ENCODE data around the gene NUMBL.
A peak's percentile ranks its signal among the peaks of the same experiment; 100 is the strongest.

NUMBL gene

DNA sequence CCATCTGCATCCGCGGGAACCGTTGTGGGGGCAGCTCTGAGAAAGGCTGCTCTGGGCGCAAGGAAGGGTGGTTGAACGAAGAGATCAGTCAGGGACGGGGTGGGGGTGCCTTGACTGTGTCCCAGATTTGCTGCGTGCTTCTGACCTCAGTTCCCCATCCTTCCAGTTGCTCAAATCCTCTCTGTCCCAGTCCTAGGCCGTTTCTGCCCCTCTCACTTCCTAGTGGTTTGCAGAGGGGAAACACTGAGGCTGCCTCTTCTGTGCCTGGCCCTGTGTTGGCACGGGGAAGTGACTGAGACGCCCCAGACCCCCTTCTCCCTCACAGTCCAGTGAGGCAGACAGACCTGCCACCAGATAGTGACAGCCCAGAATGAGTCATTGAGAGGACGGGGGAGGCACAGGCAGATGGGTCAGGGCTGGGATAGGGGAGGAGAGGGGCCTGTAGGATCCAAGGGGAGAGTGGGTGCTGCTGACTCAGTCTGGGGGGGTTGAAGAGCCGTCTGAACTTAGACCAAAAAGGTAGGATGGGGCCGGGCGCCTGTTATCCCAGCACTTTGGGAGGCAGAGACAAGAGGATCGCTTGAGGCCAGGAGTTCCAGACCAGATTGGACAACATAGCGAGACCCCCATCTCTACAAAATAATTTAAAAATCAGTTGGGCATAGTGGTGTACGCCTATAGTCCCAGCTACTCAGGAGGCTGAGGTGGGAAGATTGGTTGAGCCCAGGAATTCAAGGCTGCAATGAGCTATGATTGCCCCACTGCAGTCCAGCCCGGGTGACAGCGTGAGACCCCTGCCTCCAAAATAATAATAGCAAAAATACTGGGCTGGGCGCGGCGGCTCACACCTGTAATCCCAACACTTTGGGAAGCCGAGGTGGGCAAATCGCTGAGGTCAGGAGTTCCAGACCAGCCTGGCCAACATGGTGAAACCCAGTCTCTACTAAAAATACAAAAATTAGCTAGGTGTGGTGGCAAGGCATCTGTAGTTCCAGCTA is 26.5 kb downstream of the NUMBL start:
- TF ChIP-seq, protein P1, sequence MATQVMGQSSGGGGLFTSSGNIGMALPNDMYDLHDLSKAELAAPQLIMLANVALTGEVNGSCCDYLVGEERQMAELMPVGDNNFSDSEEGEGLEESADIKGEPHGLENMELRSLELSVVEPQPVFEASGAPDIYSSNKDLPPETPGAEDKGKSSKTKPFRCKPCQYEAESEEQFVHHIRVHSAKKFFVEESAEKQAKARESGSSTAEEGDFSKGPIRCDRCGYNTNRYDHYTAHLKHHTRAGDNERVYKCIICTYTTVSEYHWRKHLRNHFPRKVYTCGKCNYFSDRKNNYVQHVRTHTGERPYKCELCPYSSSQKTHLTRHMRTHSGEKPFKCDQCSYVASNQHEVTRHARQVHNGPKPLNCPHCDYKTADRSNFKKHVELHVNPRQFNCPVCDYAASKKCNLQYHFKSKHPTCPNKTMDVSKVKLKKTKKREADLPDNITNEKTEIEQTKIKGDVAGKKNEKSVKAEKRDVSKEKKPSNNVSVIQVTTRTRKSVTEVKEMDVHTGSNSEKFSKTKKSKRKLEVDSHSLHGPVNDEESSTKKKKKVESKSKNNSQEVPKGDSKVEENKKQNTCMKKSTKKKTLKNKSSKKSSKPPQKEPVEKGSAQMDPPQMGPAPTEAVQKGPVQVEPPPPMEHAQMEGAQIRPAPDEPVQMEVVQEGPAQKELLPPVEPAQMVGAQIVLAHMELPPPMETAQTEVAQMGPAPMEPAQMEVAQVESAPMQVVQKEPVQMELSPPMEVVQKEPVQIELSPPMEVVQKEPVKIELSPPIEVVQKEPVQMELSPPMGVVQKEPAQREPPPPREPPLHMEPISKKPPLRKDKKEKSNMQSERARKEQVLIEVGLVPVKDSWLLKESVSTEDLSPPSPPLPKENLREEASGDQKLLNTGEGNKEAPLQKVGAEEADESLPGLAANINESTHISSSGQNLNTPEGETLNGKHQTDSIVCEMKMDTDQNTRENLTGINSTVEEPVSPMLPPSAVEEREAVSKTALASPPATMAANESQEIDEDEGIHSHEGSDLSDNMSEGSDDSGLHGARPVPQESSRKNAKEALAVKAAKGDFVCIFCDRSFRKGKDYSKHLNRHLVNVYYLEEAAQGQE (IDR thresholded peaks at IDR 0.05; ENCODE audit: insufficient read depth in 1 of 2, low read depth in 2 of 2, low read length in 2 of 2), result no peak
- 0 out of 2 replicates have a peak, but pooled peaks have one; percentile 15 for TF ChIP-seq POLR2AphosphoS5 (IDR thresholded peaks at IDR 0.05; ENCODE audit: low read depth, low read length)

DNA sequence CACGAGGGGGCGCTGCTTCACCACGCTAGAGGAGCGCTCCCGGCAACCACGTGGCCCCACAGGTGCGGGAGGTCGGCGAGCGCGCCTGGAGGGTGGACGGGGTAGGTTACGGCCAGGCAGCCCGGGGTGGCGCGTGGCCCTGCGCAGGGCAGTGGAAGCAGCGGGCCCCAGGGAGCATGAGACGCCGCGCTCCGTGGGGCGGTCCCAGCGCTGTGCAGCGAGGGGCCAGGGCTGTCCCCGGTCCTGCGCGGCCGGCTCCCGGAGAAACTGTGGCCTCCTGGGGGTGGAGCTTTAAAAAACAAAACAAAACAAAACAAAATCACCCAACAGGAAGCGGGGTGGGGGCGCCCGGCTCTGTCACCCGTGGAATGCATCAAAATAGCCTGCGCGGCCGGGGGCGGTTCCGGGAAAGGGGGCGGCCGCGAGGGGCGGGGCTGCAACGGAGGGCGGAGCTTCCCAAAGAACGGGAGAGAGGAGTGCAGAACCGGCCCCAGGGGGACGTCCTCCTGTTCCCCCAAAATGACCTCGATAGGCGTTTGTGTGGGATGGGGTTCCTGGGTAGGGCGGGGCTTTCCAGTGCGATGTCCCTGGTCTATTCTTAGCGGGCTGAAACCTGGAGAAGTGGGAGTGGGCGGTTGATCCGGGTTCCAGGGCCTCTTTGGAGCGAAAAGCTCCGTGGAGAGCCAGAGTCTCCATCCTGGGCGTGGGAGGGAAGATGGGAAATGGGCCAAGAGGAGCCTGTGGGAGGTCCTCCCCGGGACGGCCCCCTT is 27.3 kb downstream of the NUMBL start:
- peak; percentile 13; the same call in 1 of the 2 replicates for TF ChIP-seq POLR2AphosphoS5 (IDR thresholded peaks at IDR 0.05; ENCODE audit: low read depth, low read length)
- peak; percentile 88; the same call in 1 of the 2 replicates for TF ChIP-seq SIN3A (IDR thresholded peaks at IDR 0.05; ENCODE audit: borderline replicate concordance, insufficient read depth, low read length)
- TF ChIP-seq FOXP2 (optimal IDR thresholded peaks at IDR 0.05; ENCODE audit: borderline replicate concordance, extremely low read depth, extremely low read length, insufficient read depth), result peak; percentile 96
- TF ChIP-seq, protein P1 (IDR thresholded peaks at IDR 0.05; ENCODE audit: insufficient read depth in 1 of 2, low read depth in 2 of 2, low read length in 2 of 2), result no peak

DNA sequence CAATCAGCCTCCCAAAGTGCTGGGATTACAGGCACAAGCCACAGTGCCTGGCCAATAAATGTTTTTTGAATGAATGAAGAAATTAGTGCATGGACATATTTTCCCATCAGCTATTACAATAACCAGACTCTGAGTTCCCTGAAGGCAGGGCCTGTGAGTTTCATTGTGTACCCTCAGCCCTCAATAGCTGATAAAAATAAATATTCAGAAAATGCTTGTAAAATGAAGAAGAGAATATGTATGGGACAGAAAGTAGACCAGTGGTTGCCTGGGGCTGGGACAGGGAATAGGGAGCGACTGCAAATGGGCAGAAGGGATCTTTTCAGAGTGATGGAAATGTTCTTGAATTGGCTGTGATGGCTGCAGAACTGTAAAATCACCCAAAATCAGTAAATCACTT is 28.8 kb downstream of the NUMBL start:
- TF ChIP-seq POLR2AphosphoS5 (IDR thresholded peaks at IDR 0.05; ENCODE audit: low read depth, low read length), result no peak
- no peak for TF ChIP-seq FOXP2 (optimal IDR thresholded peaks at IDR 0.05; ENCODE audit: borderline replicate concordance, extremely low read depth, extremely low read length, insufficient read depth)
- TF ChIP-seq, protein P1 (IDR thresholded peaks at IDR 0.05; ENCODE audit: insufficient read depth in 1 of 2, low read depth in 2 of 2, low read length in 2 of 2), result no peak
- no peak for TF ChIP-seq TAF1 (IDR thresholded peaks at IDR 0.05; ENCODE audit: borderline replicate concordance, insufficient read depth, low read length)
- no peak for TF ChIP-seq SIN3A (IDR thresholded peaks at IDR 0.05; ENCODE audit: borderline replicate concordance, insufficient read depth, low read length)

DNA sequence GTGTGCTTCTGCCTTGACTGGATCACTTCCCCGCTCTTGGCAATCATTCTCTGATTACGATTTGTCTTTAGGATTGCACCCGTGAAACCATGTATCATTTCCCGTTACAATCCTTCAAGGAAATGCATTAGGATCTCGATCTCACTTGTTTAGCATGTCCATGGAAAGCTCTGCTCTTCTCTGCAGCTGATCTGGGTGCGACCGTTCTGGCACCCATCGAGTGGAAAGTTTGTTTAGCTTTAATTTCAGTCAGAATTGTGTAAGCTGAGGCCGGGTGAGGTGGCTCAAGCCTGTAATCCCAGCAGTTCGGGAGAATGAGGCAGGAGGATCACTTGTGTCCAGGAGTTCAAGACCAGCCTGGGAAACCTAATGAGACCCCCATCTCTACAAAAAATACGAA is 30.9 kb downstream of the NUMBL start:
- TF ChIP-seq, protein P1 (IDR thresholded peaks at IDR 0.05; ENCODE audit: insufficient read depth in 1 of 2, low read depth in 2 of 2, low read length in 2 of 2), result no peak
- TF ChIP-seq SIN3A (IDR thresholded peaks at IDR 0.05; ENCODE audit: borderline replicate concordance, insufficient read depth, low read length) (no peak), FOXP2 (optimal IDR thresholded peaks at IDR 0.05; ENCODE audit: borderline replicate concordance, extremely low read depth, extremely low read length, insufficient read depth) (no peak), TAF1 (IDR thresholded peaks at IDR 0.05; ENCODE audit: borderline replicate concordance, insufficient read depth, low read length) (no peak), POLR2AphosphoS5 (IDR thresholded peaks at IDR 0.05; ENCODE audit: low read depth, low read length) (no peak)
